OCI-LY1 (cell line): Measurements from ENCODE around the gene SPOCK1.
"Not testable (repeated sequence)": the region's sequence is repeated elsewhere in the genome, so short reads cannot be mapped to it uniquely, and the experiment has no call there.

Experiments
- H2AFZ ChIP-seq: fragments of 200-600 bp; sonication (generic), shearing (Covaris generic); 2 replicates; pipeline ENCODE4 v1.6.0; 2014; ENCODE audit warnings: antibody characterized with exemption, mild to moderate bottlenecking, low read length
- H3F3A ChIP-seq: fragments of 200-600 bp; sonication (generic), shearing (Covaris generic); 2 replicates; pipeline ENCODE4 v1.6.0; 2014; ENCODE audit warnings: mild to moderate bottlenecking, antibody characterized with exemption, low read length, moderate library complexity; ENCODE audit not compliant: insufficient read depth
- H3K27ac ChIP-seq: fragments of 200-600 bp; sonication (generic); 2 replicates; pipeline ENCODE4 v1.5.1; 2014; ENCODE audit warnings: low read length, mixed run types, mild to moderate bottlenecking, low read depth; ENCODE audit not compliant: poor library complexity, severe bottlenecking
- H3K27me3 ChIP-seq: fragments of 200-600 bp; sonication (generic); 2 replicates; pipeline ENCODE4 v1.6.0; 2014; ENCODE audit warnings: antibody characterized with exemption, mild to moderate bottlenecking, low read length, moderate library complexity; ENCODE audit not compliant: insufficient read depth
- H3K36me3 ChIP-seq: fragments of 200-600 bp; sonication (generic); 2 replicates; pipeline ENCODE4 v1.6.1; 2014; ENCODE audit warnings: mild to moderate bottlenecking, antibody characterized with exemption, low read length, moderate library complexity, mixed read lengths; ENCODE audit not compliant: insufficient read depth
- H3K4me1 ChIP-seq: fragments of 200-600 bp; sonication (generic); 2 replicates; pipeline ENCODE4 v1.5.1; 2014; ENCODE audit warnings: mild to moderate bottlenecking, low read length, moderate library complexity; ENCODE audit not compliant: insufficient read depth, severe bottlenecking
- H3K4me2 ChIP-seq: fragments of 200-600 bp; sonication (generic), shearing (Covaris generic); 2 replicates; pipeline ENCODE4 v1.6.1; 2014; ENCODE audit warnings: low read length
- H3K4me3 ChIP-seq: fragments of 200-600 bp; sonication (generic); 2 replicates; pipeline ENCODE4 v1.5.1; 2014; ENCODE audit warnings: low read length, low read depth, mild to moderate bottlenecking, mixed read lengths; ENCODE audit not compliant: poor library complexity, severe bottlenecking
- H3K79me2 ChIP-seq: fragments of 200-600 bp; shearing (Covaris generic); 2 replicates; pipeline ENCODE4 v1.6.1; 2016; ENCODE audit warnings: mixed run types, low read length, mixed read lengths; ENCODE audit not compliant: insufficient read depth
- H3K9ac ChIP-seq: fragments of 200-600 bp; sonication (generic), shearing (Covaris generic); 2 replicates; pipeline ENCODE4 v1.6.1; 2014; ENCODE audit warnings: mild to moderate bottlenecking, low read length, mixed read lengths
- H3K9me2 ChIP-seq: fragments of 200-600 bp; sonication (generic), shearing (Covaris generic); 2 replicates; pipeline ENCODE4 v1.6.1; 2014; ENCODE audit warnings: low read depth, mild to moderate bottlenecking, low read length, mixed read lengths
- H3K9me3 ChIP-seq: fragments of 200-600 bp; shearing (Covaris generic); 2 replicates; pipeline ENCODE4 v1.6.1; 2014; ENCODE audit warnings: low read length, mixed read lengths
- H4K20me1 ChIP-seq: fragments of 200-600 bp; sonication (generic), shearing (Covaris generic); 2 replicates; pipeline ENCODE4 v1.6.0; 2016; ENCODE audit warnings: mild to moderate bottlenecking, low read length; ENCODE audit not compliant: insufficient read depth
- EZH2 ChIP-seq: fragments of 200-600 bp; sonication (generic), shearing (Covaris generic); IDR thresholded peaks from 2 replicates; pipeline ENCODE4 v1.8.0; 2017; ENCODE audit warnings: borderline replicate concordance, mixed run types, mild to moderate bottlenecking, antibody characterized with exemption, low read length, moderate library complexity, mixed read lengths
- TF ChIP-seq, protein P1 (sequence below): fragments of 200-600 bp; sonication (generic), shearing (Covaris generic); IDR thresholded peaks from 2 replicates; pipeline ENCODE4 v1.5.1; 2017; ENCODE audit warnings: mild to moderate bottlenecking, antibody characterized with exemption, low read length, moderate library complexity, mixed read lengths

The SPOCK1 gene

DNA sequence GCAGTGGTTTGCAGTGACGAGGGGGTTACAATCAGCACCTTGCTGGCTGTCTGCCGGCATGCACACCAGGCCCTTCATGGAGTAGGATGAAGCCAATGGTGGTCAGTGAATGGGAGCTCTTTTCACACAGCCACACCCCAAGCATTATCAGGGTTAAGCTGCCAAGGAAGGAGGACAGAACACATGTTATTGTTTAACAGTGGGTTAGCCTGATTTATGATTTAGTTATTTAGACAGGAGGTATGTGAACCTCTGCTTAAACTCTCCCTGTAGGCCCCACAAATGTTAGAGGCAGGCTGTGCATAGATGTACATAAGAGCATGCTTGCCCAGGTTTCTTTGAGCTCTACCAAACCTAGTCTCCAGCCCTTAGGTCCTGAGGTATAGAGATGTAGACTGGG is 262.9 kb downstream of the SPOCK1 start:
- Histone ChIP-seq H3K36me3 (no peaks in the 10 kb centered on the region), H4K20me1 (no peaks in the 10 kb centered on the region), H3K4me1 (no peaks in the 10 kb centered on the region), H3K4me3 (no peak overlapping the region), H3F3A (no peaks in the 10 kb centered on the region), H2AFZ (no peak overlapping the region), H3K4me2 (no peak overlapping the region), H3K79me2 (no peaks in the 10 kb centered on the region), H3K27me3 (no peaks in the 10 kb centered on the region), H3K9me2 (no peaks in the 10 kb centered on the region), H3K9ac (no peak overlapping the region), H3K9me3 (no peaks in the 10 kb centered on the region), H3K27ac (no peak overlapping the region)
- TF ChIP-seq, protein P1, sequence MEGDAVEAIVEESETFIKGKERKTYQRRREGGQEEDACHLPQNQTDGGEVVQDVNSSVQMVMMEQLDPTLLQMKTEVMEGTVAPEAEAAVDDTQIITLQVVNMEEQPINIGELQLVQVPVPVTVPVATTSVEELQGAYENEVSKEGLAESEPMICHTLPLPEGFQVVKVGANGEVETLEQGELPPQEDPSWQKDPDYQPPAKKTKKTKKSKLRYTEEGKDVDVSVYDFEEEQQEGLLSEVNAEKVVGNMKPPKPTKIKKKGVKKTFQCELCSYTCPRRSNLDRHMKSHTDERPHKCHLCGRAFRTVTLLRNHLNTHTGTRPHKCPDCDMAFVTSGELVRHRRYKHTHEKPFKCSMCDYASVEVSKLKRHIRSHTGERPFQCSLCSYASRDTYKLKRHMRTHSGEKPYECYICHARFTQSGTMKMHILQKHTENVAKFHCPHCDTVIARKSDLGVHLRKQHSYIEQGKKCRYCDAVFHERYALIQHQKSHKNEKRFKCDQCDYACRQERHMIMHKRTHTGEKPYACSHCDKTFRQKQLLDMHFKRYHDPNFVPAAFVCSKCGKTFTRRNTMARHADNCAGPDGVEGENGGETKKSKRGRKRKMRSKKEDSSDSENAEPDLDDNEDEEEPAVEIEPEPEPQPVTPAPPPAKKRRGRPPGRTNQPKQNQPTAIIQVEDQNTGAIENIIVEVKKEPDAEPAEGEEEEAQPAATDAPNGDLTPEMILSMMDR: no peak
- TF ChIP-seq EZH2: no peak

GRCh38 chr5:137234973-137235943 is 263.9 kb downstream of the SPOCK1 start:
- H3K4me1 ChIP-seq: no peaks in the 10 kb centered on the region
- H2AFZ ChIP-seq: no peak overlapping the region
- no peaks in the 10 kb centered on the region for H3K36me3 ChIP-seq
- no peak overlapping the region for H3K4me2 ChIP-seq
- H3K79me2 ChIP-seq: no peaks in the 10 kb centered on the region
- H3K9ac ChIP-seq: no peak overlapping the region
- no peaks in the 10 kb centered on the region for H3K9me3 ChIP-seq
- no peaks in the 10 kb centered on the region for H4K20me1 ChIP-seq
- no peaks in the 10 kb centered on the region for H3K27me3 ChIP-seq
- no peaks in the 10 kb centered on the region for H3K9me2 ChIP-seq
- H3K4me3 ChIP-seq: no peak overlapping the region
- TF ChIP-seq, protein P1: no peak
- TF ChIP-seq EZH2: no peak
- no peak overlapping the region for H3K27ac ChIP-seq
- no peaks in the 10 kb centered on the region for H3F3A ChIP-seq

GRCh38 chr5:137233726-137234125 is 265.4 kb downstream of the SPOCK1 start:
- TF ChIP-seq EZH2: no peak
- TF ChIP-seq, protein P1: no peak
- no peaks in the 10 kb centered on the region for H4K20me1 ChIP-seq
- H3K9ac ChIP-seq: no peak overlapping the region
- H3K27ac ChIP-seq: no peak overlapping the region
- no peak overlapping the region for H3K4me2 ChIP-seq
- H3K9me2 ChIP-seq: no peaks in the 10 kb centered on the region
- no peaks in the 10 kb centered on the region for H3K9me3 ChIP-seq
- H3K4me1 ChIP-seq: no peaks in the 10 kb centered on the region
- H2AFZ ChIP-seq: no peak overlapping the region
- H3K79me2 ChIP-seq: no peaks in the 10 kb centered on the region
- H3K36me3 ChIP-seq: no peaks in the 10 kb centered on the region
- no peaks in the 10 kb centered on the region for H3K27me3 ChIP-seq
- no peaks in the 10 kb centered on the region for H3F3A ChIP-seq
- no peak overlapping the region for H3K4me3 ChIP-seq

GRCh38 chr5:137233304-137233703 is 265.8 kb downstream of the SPOCK1 start:
- not testable (repeated sequence) for H3K27me3 ChIP-seq, H3K9ac ChIP-seq, H3K27ac ChIP-seq, H3K9me3 ChIP-seq, H3K4me3 ChIP-seq, H4K20me1 ChIP-seq, H3K4me2 ChIP-seq, H2AFZ ChIP-seq, H3K9me2 ChIP-seq, H3K4me1 ChIP-seq, H3K36me3 ChIP-seq, H3F3A ChIP-seq, H3K79me2 ChIP-seq
